Dendritic cell treated with granulocyte-macrophage colony-stimulating factor and Interleukin-4, amounts not matched to agents 40 ng/mL and 50 ng/mL, for 4 days (primary cell): ENCODE data around the gene GREB1.
A peak's percentile ranks its signal among the peaks of the same experiment; 100 is the strongest.

Source experiments
- H3K27ac Mint-ChIP-seq: one replicate; pipeline ENCODE4 v1.8.0; 2022; ENCODE audit warnings: mild to moderate bottlenecking, mixed read lengths
- H3K27me3 Mint-ChIP-seq: one replicate; pipeline ENCODE4 v1.8.0; 2022; ENCODE audit warnings: mild to moderate bottlenecking, mixed read lengths
- H3K36me3 Mint-ChIP-seq: one replicate; pipeline ENCODE4 v1.8.0; 2022; ENCODE audit warnings: low read depth, mixed read lengths
- H3K4me1 Mint-ChIP-seq: one replicate; pipeline ENCODE4 v1.8.0; 2022; ENCODE audit warnings: low read depth, mixed read lengths
- H3K4me3 Mint-ChIP-seq: one replicate; pipeline ENCODE4 v1.8.0; 2022; ENCODE audit warnings: mild to moderate bottlenecking, moderate library complexity, mixed read lengths
- H3K9me3 Mint-ChIP-seq: one replicate; pipeline ENCODE4 v1.8.0; 2022; ENCODE audit warnings: mixed read lengths
- intact Hi-C: fragments of 100-400 bp; cut with micrococcal nuclease; formaldehyde crosslinking; loops from one replicate; pipeline ENCODE4 v1.15.0; 2022

The GREB1 gene

GRCh38 chr2:11681722-11682589, 148.1 kb downstream of the GREB1 start:
- Mint-ChIP-seq H3K36me3 (no peaks in the 10 kb centered on the region), H3K4me1 (peaks cover 3% of the 10 kb centered on the region), H3K4me3 (no peak overlapping the region), H3K27me3 (peaks cover 65% of the 10 kb centered on the region), H3K9me3 (no peaks in the 10 kb centered on the region), H3K27ac (no peak overlapping the region)
- intact Hi-C loops = no loop called here

DNA sequence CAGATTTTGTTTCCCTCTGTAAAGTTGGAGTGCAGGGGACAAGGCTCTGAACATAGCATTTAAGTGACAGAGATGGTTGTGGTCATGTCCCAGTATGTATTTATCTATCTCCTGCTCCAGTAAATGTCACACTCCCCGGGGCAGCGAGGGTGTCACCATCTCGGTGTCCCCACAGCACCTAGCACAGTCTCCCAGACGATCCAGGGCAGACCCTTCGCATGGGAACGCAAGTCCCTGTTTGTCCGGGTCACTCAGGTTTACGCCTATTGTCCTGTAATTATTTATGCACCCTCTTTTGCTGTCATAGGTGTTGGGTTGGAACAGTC, 148.7 kb downstream of the GREB1 start:
- peaks cover 59% of the 10 kb centered on the region for H3K27me3 Mint-ChIP-seq
- no peaks in the 10 kb centered on the region for H3K36me3 Mint-ChIP-seq
- H3K4me3 Mint-ChIP-seq = no peak overlapping the region
- H3K9me3 Mint-ChIP-seq = no peaks in the 10 kb centered on the region
- no peak overlapping the region for H3K27ac Mint-ChIP-seq
- intact Hi-C loops = no loop called here
- peaks cover 9% of the 10 kb centered on the region for H3K4me1 Mint-ChIP-seq

- Mint-ChIP-seq H3K9me3 (no peaks in the 10 kb centered on the region), H3K4me3 (no peak overlapping the region), H3K27ac (no peak overlapping the region), H3K27me3 (peaks cover 50% of the 10 kb centered on the region), H3K36me3 (no peaks in the 10 kb centered on the region), H3K4me1 (peaks cover 18% of the 10 kb centered on the region)
- intact Hi-C loops = no loop called here
These were observed 149.6 kb downstream of the GREB1 start for GRCh38 chr2:11683476-11683875.

- Mint-ChIP-seq H3K4me1 (peaks cover 23% of the 10 kb centered on the region), H3K4me3 (no peak overlapping the region), H3K36me3 (no peaks in the 10 kb centered on the region), H3K27ac (no peak overlapping the region), H3K9me3 (no peaks in the 10 kb centered on the region), H3K27me3 (peaks cover 46% of the 10 kb centered on the region)
- intact Hi-C loops = no loop called here
These were observed 150.1 kb downstream of the GREB1 start for GRCh38 chr2:11683966-11684365.

DNA sequence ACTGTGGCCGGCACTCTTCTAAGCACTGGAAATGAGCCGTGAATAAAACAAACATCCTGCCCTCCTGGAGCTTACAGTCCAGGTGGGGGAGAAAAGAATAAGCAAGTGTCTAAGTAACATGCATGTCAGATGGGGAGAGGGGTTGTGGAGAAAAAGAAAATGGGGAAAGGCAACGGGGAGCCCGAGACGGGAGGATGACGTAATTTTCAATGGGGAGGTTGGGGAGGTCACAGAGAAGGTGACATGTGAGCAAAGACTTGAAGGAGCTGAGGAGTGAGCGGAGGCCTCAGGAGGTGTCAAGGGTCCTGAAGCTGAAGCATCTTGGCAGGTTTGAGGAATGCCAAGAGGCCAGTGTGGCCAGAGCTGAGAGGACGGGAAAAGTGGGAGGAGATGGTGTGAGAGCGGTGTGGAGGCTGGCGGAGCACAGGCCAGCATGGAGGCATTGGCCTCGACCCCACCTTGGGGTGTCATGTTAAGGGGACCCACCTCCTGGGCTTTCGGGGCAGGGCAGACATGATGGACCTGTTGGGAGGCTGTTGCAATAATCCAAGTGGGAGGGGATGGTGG, 151.1 kb downstream of the GREB1 start:
- H3K4me1 Mint-ChIP-seq = peaks cover 25% of the 10 kb centered on the region
- H3K27me3 Mint-ChIP-seq = peaks cover 41% of the 10 kb centered on the region
- H3K9me3 Mint-ChIP-seq = no peaks in the 10 kb centered on the region
- intact Hi-C loops = no loop called here
- H3K4me3 Mint-ChIP-seq = no peak overlapping the region
- no peaks in the 10 kb centered on the region for H3K36me3 Mint-ChIP-seq
- no peak overlapping the region for H3K27ac Mint-ChIP-seq

DNA sequence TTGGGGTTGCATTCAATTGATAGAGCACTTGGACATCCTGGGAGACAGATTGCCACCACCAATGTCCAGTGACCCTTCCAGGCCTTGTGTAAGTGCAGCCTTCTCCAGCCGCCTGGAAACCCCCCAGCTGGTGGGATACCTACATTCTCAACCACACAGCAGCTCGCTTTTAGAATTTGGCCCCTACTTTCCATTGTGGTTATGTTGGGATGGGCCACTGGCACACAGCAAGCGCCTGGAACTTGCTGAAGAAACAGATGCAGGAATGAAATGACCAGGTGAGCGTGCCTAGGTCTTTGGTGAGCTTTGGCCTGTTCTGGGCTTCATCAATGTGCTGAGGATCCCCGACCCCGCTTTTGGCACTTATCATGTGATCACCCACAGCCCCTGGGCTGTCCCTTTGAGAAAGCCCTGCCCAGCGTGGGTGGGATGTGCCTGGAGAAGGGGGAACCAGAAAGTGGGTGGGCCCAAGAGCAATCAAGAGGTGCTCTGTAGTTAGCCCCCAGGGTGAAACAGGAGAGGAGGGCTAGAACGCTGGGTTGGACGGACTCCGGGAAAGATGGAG, 152.1 kb downstream of the GREB1 start:
- Mint-ChIP-seq H3K27me3 (peaks cover 38% of the 10 kb centered on the region), H3K27ac (peak overlapping the region; percentile 88), H3K4me1 (peaks cover 34% of the 10 kb centered on the region), H3K36me3 (no peaks in the 10 kb centered on the region), H3K9me3 (no peaks in the 10 kb centered on the region), H3K4me3 (no peak overlapping the region)
- intact Hi-C loops = no loop called here

DNA sequence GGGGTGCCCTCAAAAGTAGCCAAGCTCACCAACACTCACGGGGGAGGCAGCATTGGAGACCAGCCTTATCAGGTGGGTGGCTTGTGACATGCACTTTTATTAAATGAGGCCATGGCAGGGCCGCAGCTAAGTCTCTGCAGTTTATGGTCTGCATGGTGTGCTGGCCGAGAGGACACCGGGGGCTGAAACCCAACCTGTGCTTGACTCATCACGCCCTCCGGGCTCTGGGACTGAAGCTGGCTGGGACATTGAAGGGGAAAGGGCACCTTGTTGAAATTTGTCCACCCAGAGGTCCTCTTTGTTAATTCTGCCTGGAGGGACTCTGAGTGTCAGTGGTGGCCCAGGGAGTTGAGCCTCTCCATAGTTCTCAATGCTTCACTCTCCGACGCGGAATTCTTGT, 153.9 kb downstream of the GREB1 start:
- Mint-ChIP-seq H3K4me3 (peak overlapping the region; percentile 72), H3K4me1 (peaks cover 49% of the 10 kb centered on the region), H3K36me3 (no peaks in the 10 kb centered on the region), H3K9me3 (no peaks in the 10 kb centered on the region), H3K27me3 (peaks cover 30% of the 10 kb centered on the region), H3K27ac (peak overlapping the region; percentile 88)
- intact Hi-C loops = loop anchor here (1.0 kb wide), 2 partner anchors 59 to 92 kb away; partner anchors contain the start of gene LPIN1

DNA sequence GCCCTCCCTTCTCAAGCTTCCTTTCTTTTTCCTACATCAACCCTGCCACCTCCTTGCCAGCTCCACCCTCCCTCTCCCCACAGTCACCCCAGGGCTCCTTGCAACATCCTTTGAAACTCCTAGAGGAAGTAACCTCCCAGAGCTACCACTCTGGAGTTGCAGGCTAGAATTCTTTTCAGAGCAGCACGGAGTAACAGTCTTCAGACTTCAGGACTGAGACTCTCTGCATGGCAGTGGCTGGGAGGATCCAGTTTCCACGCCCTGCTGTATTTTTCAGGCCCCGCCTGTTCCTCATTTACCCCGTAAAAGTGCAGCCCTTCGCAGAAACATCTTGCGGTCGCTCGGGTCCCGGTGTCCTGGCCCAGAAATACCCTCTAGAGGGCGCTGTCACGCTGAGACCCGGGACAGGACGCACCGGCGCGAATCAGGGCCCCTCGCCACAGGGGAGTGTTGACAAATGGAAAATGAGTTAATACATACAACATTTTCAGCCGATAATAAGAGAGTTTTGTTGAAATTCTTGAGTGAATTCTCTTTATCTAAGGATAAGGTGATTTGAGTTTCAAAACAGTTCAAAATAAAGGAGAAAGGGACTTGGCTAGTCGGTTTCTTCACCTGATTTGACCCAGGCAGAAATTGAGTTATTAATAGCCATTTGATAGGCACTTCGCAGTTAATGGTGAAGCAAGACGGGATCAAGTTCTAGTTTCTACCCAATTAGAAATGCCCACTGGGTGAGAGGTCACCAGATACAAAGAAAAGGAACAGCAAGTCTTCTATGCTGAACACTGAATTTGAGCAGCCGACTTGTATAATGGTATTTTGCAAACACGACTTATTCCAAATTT, 154.6 kb downstream of the GREB1 start:
- Mint-ChIP-seq H3K4me3 (peak overlapping the region; percentile 72), H3K27ac (peak overlapping the region; percentile 88), H3K36me3 (no peaks in the 10 kb centered on the region), H3K9me3 (no peaks in the 10 kb centered on the region), H3K4me1 (peaks cover 51% of the 10 kb centered on the region), H3K27me3 (peaks cover 26% of the 10 kb centered on the region)
- intact Hi-C loops = loop anchor here (1.0 kb wide), 2 partner anchors 58 to 91 kb away; partner anchors contain the start of gene LPIN1

DNA sequence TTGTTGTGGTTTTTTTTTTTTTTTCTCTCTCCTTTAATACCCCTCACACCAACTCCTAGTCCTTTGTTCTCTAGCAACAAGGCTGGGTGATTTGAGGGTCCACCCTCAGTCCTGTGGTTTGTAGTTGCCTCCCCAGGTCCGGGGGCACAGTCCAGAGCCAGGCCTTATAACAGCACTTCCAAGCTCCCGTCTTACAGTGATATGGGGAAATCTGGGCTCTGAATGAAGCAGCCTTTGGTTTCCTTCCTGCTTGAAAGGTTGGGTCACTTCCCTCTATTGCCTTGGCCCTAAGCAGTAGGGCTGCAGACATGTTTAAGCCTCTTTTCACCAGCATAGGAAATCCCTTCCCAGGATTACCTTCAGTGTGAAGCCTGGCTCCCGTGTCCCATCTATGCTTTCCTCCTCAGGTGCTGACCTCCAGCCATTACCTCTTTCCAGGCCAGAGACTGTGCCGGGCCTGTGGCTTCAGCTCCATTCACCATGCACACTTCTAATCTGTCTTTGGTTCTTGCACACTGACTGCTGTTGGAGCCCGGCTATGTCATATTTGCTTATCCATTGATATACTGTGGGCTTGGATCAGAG, 157.3 kb downstream of the GREB1 start:
- no peaks in the 10 kb centered on the region for H3K36me3 Mint-ChIP-seq
- H3K27ac Mint-ChIP-seq = peak overlapping the region; percentile 73
- H3K9me3 Mint-ChIP-seq = no peaks in the 10 kb centered on the region
- no peak overlapping the region for H3K4me3 Mint-ChIP-seq
- intact Hi-C loops = no loop called here
- H3K27me3 Mint-ChIP-seq = peaks cover 11% of the 10 kb centered on the region
- H3K4me1 Mint-ChIP-seq = peaks cover 60% of the 10 kb centered on the region
